Astrocyte (in vitro differentiated cells and primary cell): ENCODE data around the gene MBNL1. TPM values are rescaled to one million over a fixed set of nuclear protein-coding genes. Genes with fewer than 3 reads are reported as not detected.
A peak's percentile ranks its signal among the peaks of the same experiment; 100 is the strongest.

Experiments used
- DNase-seq: peaks from one replicate; pipeline ENCODE4 v3.0.0-alpha.2; 2010; ENCODE audit warnings: low read depth
- FAIRE-seq: peaks from 2 replicates; lab custom pipeline; 2011; peaks lifted over from hg19 to GRCh38; lab: Jason Lieb, UNC
- H2AFZ ChIP-seq: 2 replicates; pipeline ENCODE4 v1.6.0; 2012; ENCODE audit warnings: low read depth, low read length, inconsistent platforms
- H3K27ac ChIP-seq: 2 replicates; pipeline ENCODE4 v1.5.1; 2011; ENCODE audit warnings: low read depth, low read length, inconsistent platforms
- H3K27me3 ChIP-seq: 2 replicates; pipeline ENCODE4 v1.6.0; 2011; ENCODE audit warnings: low read length, inconsistent platforms; ENCODE audit not compliant: insufficient read depth
- H3K36me3 ChIP-seq: 2 replicates; pipeline ENCODE4 v1.5.1; 2011; ENCODE audit warnings: low read length, inconsistent platforms; ENCODE audit not compliant: insufficient read depth
- H3K4me1 ChIP-seq: 2 replicates; pipeline ENCODE4 v1.5.1; 2011; ENCODE audit warnings: low read length, inconsistent platforms; ENCODE audit not compliant: insufficient read depth
- H3K4me2 ChIP-seq: 2 replicates; pipeline ENCODE4 v1.6.0; 2012; ENCODE audit warnings: low read length, inconsistent platforms
- H3K4me3 ChIP-seq: 2 replicates; pipeline ENCODE4 v1.5.1; 2011; ENCODE audit warnings: low read depth, mild to moderate bottlenecking, low read length, inconsistent platforms; ENCODE audit not compliant: insufficient read depth
- H3K79me2 ChIP-seq: 2 replicates; pipeline ENCODE4 v1.6.0; 2012; ENCODE audit warnings: mild to moderate bottlenecking, low read length, inconsistent platforms; ENCODE audit not compliant: insufficient read depth
- H3K9ac ChIP-seq: 2 replicates; pipeline ENCODE4 v1.6.0; 2012; ENCODE audit warnings: mild to moderate bottlenecking, low read length, inconsistent platforms
- H3K9me3 ChIP-seq: 2 replicates; pipeline ENCODE4 v1.5.1; 2012; ENCODE audit warnings: low read depth, mild to moderate bottlenecking, low read length, inconsistent platforms; ENCODE audit not compliant: insufficient read depth
- H4K20me1 ChIP-seq: 2 replicates; pipeline ENCODE4 v1.6.0; 2012; ENCODE audit warnings: low read length, inconsistent platforms; ENCODE audit not compliant: insufficient read depth
- H3K27ac Mint-ChIP-seq: one replicate; pipeline ENCODE4 v1.8.0; 2021; ENCODE audit warnings: mild to moderate bottlenecking, mixed read lengths; ENCODE audit not compliant: unreplicated experiment
- H3K27me3 Mint-ChIP-seq: one replicate; pipeline ENCODE4 v1.8.0; 2021; ENCODE audit warnings: low read depth, mixed read lengths; ENCODE audit not compliant: unreplicated experiment
- H3K36me3 Mint-ChIP-seq: one replicate; pipeline ENCODE4 v1.8.0; 2021; ENCODE audit warnings: low read depth, mixed read lengths; ENCODE audit not compliant: unreplicated experiment
- H3K4me1 Mint-ChIP-seq: one replicate; pipeline ENCODE4 v1.8.0; 2021; ENCODE audit warnings: low read depth, mixed read lengths; ENCODE audit not compliant: unreplicated experiment
- H3K4me3 Mint-ChIP-seq: one replicate; pipeline ENCODE4 v1.8.0; 2021; ENCODE audit warnings: mild to moderate bottlenecking, moderate library complexity, mixed read lengths; ENCODE audit not compliant: unreplicated experiment
- H3K9me3 Mint-ChIP-seq: one replicate; pipeline ENCODE4 v1.8.0; 2021; ENCODE audit warnings: mild to moderate bottlenecking, mixed read lengths; ENCODE audit not compliant: unreplicated experiment
- EZH2 ChIP-seq: IDR thresholded peaks from 2 replicates; pipeline ENCODE4 v1.6.1; 2012; ENCODE audit warnings: mild to moderate bottlenecking, low read length, inconsistent platforms; ENCODE audit not compliant: insufficient read depth
- total RNA-seq: library from RNA; stranded (reverse); gene quantifications from 2 replicates; pipeline ENCODE4 v1.2.1, GENCODE V29; 2021
- TF ChIP-seq, protein P1 (sequence below): IDR thresholded peaks from 2 replicates; pipeline ENCODE4 v1.5.1; 2011; ENCODE audit warnings: low read depth, mild to moderate bottlenecking, inconsistent platforms, low read length, moderate library complexity; ENCODE audit not compliant: insufficient read depth

MBNL1 gene
- total RNA-seq, 1 donor from 2014 or later: 93.1 TPM

DNA sequence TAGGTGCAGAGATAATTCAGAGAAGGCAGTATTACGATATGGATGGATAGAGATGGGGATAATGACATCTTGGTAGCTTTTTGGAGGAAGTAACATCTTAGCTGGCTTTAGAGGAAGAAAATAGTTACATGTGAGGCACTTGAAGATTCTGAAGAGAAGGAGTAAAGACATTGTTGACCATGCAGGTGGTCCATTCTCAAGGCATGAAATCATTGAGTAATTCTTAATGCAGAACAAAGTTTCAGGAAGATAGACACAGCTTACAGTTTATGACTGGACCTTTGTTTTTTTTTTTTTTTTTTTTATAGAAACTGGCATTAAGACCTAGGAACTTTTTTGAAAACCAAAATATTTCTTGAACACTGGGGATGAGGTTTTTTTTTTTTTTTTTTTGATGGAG is 28.2 kb downstream of the MBNL1 start:
- Histone ChIP-seq H3K9me3 (no peaks in the 10 kb centered on the region), H3K4me3 (no peak overlapping the region), H3K27me3 (no peaks in the 10 kb centered on the region), H3K79me2 (peaks cover 99% of the 10 kb centered on the region), H3K9ac (no peak overlapping the region), H3K4me1 (peaks cover 24% of the 10 kb centered on the region), H3K27ac (no peak overlapping the region), H3K36me3 (peaks cover 10% of the 10 kb centered on the region), H3K4me2 (no peak overlapping the region), H2AFZ (no peak overlapping the region), H4K20me1 (peaks cover 61% of the 10 kb centered on the region)
- FAIRE-seq (no peak), DNase-seq (peak; percentile 24)
- H3K27ac Mint-ChIP-seq: peak overlapping the region; percentile 44
- no peaks in the 10 kb centered on the region for H3K27me3 Mint-ChIP-seq
- H3K9me3 Mint-ChIP-seq: no peaks in the 10 kb centered on the region
- peaks cover 37% of the 10 kb centered on the region for H3K4me1 Mint-ChIP-seq
- TF ChIP-seq, protein P1, sequence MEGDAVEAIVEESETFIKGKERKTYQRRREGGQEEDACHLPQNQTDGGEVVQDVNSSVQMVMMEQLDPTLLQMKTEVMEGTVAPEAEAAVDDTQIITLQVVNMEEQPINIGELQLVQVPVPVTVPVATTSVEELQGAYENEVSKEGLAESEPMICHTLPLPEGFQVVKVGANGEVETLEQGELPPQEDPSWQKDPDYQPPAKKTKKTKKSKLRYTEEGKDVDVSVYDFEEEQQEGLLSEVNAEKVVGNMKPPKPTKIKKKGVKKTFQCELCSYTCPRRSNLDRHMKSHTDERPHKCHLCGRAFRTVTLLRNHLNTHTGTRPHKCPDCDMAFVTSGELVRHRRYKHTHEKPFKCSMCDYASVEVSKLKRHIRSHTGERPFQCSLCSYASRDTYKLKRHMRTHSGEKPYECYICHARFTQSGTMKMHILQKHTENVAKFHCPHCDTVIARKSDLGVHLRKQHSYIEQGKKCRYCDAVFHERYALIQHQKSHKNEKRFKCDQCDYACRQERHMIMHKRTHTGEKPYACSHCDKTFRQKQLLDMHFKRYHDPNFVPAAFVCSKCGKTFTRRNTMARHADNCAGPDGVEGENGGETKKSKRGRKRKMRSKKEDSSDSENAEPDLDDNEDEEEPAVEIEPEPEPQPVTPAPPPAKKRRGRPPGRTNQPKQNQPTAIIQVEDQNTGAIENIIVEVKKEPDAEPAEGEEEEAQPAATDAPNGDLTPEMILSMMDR: no peak
- TF ChIP-seq EZH2: no peak
- peaks cover 7% of the 10 kb centered on the region for H3K36me3 Mint-ChIP-seq
- no peak overlapping the region for H3K4me3 Mint-ChIP-seq

DNA sequence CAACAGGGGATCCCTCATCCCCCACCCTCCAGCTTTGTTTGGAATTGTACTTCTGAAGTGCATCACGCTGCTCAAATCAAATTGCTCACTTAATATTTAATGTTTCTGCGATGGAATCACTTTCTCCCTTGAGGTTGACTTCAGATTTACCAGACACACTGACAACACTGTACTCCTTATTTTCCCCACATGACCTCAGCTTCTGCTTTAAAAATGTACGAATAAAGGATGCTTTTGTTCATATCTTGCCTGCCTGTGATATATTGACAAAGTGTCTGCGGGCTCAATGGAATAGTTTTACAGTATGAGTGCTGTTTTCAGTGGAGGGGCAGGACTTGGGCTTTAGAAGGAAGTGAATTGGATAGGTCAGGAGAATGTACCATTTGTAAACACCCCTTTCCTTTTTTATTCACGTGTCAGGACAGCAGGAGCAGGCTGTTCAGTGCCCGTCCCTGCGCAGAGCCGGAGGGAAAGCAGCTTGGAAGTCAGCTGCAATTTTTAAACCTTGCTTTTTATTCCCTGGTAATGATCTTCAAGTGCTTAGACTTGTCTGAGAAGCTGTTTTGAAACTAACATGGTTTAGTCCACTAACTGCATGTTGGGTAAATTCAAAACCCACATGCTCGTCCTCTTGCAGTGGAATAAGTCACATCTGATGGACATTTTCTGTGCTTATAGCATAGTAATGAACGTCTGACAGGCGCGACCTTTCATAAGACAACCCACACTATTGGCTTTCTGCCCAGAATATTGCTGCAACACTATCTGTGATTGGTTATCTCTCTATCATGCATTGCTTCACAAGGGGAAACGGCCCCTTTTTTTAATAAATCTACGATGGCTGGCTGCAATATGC is 29.9 kb downstream of the MBNL1 start:
- H2AFZ ChIP-seq: no peak overlapping the region
- peaks cover 40% of the 10 kb centered on the region for H3K4me1 Mint-ChIP-seq
- peak overlapping the region; percentile 43 for H3K4me3 ChIP-seq
- DNase-seq (peak; percentile 95), FAIRE-seq (no peak)
- peak overlapping the region; percentile 80 for H3K27ac ChIP-seq
- peaks cover 10% of the 10 kb centered on the region for H3K36me3 ChIP-seq
- peaks cover 46% of the 10 kb centered on the region for H4K20me1 ChIP-seq
- H3K36me3 Mint-ChIP-seq: peaks cover 7% of the 10 kb centered on the region
- H3K9me3 Mint-ChIP-seq: no peaks in the 10 kb centered on the region
- H3K27ac Mint-ChIP-seq: peak overlapping the region; percentile 86
- H3K9me3 ChIP-seq: no peaks in the 10 kb centered on the region
- H3K4me2 ChIP-seq: peak overlapping the region; percentile 82
- H3K4me3 Mint-ChIP-seq: peak overlapping the region; percentile 63
- H3K27me3 ChIP-seq: no peaks in the 10 kb centered on the region
- no peaks in the 10 kb centered on the region for H3K27me3 Mint-ChIP-seq
- peaks cover 32% of the 10 kb centered on the region for H3K4me1 ChIP-seq
- H3K79me2 ChIP-seq: peaks cover 94% of the 10 kb centered on the region
- peak overlapping the region; percentile 74 for H3K9ac ChIP-seq
- no peak for TF ChIP-seq EZH2
- TF ChIP-seq, protein P1: no peak
